Lung microvascular endothelial cell (primary cell): ENCODE data around the gene MYO10. TPM values are rescaled to one million over a fixed set of nuclear protein-coding genes. Genes with fewer than 3 reads are reported as not detected.

ENCODE experiments used
- DNase-seq, 2 donors: peaks; one replicate each; pipeline versions ENCODE4 v3.0.0 to v3.0.0-alpha.2; 2010; ENCODE audit warnings: low read depth in 2 of 2
- total RNA-seq: library from RNA; depleted of rRNA; stranded (reverse); fragments of >200 nt; gene quantifications from 2 replicates; pipeline ENCODE4 v1.2.1, GENCODE V29; 2014

Gene MYO10
- total RNA-seq, 1 donor from 2014 or later: 59.5 TPM

GRCh38 chr5:16815432-16815831, 120.7 kb downstream of the MYO10 start:
- no peak for DNase-seq

DNA sequence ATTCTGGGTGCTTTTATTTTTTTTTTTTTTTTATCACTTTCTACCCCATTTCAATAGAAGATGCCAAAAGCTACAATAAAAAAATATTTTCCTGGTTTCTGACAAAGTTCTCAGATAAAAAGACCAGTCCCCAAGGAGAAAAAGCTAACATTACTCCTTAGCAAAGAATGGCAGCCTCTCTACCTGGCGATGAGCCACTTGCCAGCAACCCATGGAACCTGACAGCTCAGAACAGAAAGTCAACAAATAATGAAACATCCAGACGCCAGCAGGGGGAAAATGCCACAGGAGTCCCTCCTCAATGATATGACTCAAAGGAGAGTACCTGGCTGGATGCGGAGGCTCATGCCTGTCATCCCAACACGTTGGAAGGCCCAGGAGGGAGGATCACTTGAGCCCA, 123.2 kb downstream of the MYO10 start:
- peak; percentile 12 to 21 for DNase-seq

DNA sequence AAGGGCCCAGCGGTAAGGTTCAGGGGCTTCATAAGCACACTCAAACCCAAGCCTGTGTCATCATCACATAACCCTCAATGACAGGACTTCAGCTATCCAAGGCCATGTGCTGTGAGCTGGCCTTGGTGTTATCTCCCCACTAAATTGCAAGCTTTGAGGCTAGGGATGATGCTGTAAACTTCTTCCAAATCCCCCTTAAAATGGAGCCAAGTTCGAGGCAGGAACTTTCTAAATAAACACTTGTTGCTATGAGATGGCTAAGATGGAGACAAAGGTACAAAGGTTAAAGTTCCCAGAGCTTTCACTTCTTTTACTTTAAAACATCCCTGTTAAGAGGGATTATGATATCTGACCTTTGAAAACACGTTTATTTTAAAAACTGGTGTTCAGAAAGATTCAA, 123.6 kb downstream of the MYO10 start:
- DNase-seq: peak in 1 of 2 donors; percentile 36

DNA sequence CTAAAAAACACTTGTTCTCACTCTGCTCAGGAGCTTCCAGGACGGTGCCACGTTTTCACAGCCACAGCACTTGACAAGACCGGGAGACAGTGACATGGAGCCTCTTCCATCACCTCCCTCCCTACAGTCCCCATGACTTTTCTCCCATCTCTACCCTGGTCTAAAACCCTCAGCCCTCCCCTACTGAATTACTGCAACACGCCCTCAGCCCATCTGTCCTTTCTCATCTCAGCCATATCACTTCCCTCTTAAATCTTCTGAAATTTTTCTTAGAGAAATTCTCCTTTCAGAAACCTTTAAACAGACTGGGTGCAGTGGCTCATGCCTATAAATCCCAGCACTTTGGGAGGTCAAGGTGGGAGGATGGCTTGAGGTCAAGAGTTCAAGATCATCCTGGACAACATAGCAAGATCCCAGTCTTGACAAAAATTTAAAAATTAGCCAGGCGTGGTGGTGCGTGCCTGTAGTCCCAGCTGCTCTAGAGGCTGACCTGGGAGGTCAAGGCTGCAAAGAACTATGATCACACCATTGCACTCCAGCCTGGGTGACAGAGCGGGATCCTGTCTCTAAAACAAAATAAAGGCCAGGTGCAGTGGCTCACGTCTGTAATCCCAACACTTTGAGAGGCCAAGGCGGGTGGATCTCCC, 125.8 kb downstream of the MYO10 start:
- DNase-seq: no peak

- peak; percentile 12 to 41 for DNase-seq
These were observed 126.5 kb downstream of the MYO10 start for GRCh38 chr5:16809395-16810207.

GRCh38 chr5:16809010-16809394, 127.1 kb downstream of the MYO10 start:
- DNase-seq: no peak

- no peak for DNase-seq
These were observed 128.1 kb downstream of the MYO10 start for GRCh38 chr5:16808021-16808420.

DNA sequence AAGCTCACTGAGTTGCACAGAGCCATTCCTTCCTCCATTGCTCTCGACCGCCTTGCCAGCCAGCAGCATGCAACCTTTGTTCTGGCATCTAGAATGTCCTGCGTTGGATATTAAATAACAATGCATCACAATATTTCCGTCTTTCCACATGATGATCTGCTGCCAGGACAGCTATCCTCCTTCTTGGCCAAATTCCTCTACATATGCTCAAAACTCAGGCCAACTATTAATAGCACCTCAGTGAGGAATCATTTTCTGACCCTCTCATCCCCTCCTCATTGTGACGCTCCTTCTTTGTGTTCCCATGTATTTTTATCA, 128.6 kb downstream of the MYO10 start:
- DNase-seq: peak; percentile 57 to 66

DNA sequence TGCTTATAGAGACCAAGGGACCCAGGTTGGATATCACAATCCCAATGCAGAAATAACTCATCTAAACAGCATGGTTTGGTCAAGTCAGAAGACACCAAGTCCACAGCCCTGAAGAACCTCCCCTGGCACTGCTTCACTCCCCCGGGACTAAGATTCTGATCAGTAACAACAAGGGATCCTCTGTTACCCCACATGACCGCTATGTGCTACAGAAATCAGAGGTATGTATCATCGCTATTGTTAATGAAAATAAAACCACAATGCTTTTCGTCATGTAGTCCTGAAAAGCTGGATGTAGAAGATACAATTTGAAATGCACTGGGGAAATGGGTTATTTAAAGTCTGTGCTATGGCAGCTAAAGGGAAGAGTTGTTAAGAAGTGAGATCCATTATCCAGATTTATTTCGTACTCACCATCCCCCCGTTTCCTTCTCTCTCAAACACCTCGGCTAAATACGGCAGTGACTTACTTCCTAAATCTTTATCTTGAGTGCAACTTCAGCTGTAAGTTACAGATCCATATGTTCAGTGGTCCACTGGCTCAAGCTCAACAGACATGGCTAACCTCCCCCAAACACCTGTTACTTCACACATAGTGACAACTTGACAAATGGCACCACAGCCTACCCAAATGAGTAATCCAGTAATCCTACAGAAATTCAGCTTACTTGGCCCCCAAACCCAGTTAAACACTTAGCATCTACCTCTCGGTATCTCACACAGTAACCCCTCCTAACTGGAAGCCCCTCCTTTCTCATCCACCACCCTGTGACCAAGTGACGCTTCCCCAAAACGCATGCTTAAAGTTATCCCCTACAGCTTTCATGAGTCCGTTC, 129.2 kb downstream of the MYO10 start:
- peak in 1 of 2 donors; percentile 32 for DNase-seq

GRCh38 chr5:16805486-16805885, 130.6 kb downstream of the MYO10 start:
- DNase-seq: no peak

DNA sequence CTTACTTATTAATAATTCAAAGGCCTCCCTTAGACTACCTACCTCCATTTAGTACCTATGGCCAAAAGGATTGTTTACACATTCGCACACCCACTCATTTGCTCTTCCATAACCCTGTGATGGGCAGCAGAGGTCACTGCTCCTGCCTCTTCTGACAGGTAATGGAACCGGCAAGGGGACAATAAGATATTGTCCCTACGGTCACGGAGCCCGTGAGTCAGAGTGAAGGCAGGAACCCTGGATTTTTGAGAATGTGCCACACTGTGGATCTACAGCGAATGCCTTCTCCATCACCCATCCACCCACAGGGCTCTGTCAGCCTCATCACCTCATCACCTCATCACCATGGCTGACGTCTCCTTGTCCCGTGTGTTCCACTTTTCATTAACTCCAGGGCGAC, 132.3 kb downstream of the MYO10 start:
- no peak for DNase-seq

GRCh38 chr5:16800477-16800876, 135.6 kb downstream of the MYO10 start:
- no peak for DNase-seq

GRCh38 chr5:16799796-16800195, 136.3 kb downstream of the MYO10 start:
- DNase-seq: no peak

GRCh38 chr5:16797951-16798350, 138.1 kb downstream of the MYO10 start:
- DNase-seq: no peak

- no peak for DNase-seq
These were observed 141.7 kb downstream of the MYO10 start for GRCh38 chr5:16794269-16794913.

DNA sequence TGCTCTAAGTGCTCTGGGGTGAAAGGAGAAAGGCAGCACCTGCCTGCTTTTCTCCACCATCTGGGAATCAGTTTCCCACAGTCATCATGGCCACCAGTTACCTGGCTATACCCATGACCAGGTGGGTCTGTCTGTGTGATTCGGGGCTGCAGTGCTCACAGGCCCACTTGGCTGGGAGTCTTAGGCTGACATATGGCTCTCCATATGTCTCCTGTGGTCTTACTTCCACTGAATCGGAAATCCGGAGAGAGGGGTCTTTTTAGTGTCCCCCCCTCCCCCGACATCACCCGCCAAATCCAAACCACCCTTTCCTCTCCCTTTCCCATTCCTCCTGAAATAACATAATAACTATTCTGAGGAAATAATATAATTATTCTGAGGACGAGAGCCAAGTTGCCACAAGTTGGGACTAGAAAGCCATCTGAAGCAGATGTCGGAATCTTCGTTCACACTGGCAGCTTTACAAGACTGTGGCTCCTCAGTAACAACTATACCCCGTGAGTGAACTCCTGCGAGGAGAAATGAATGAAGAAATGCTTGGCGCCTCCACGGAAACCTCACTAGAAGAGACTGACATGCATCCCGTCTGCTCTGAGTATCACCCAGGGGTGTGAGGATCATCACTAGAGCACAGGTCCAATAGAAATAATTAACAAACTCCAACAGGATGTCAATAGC, 143.4 kb downstream of the MYO10 start:
- DNase-seq: no peak

GRCh38 chr5:16791904-16792597, 144.0 kb downstream of the MYO10 start:
- no peak for DNase-seq

- DNase-seq: peak; percentile 71 to 79
These were observed 144.9 kb downstream of the MYO10 start for GRCh38 chr5:16791036-16791705.

- no peak for DNase-seq
These were observed 147.1 kb downstream of the MYO10 start for GRCh38 chr5:16788957-16789356.

- peak in 1 of 2 donors; percentile 52 for DNase-seq
These were observed 148.8 kb downstream of the MYO10 start for GRCh38 chr5:16787278-16787677.
